GM18519 (cell line): ENCODE data around the gene B4GALNT4.

ENCODE experiments used
- ATAC-seq: cut with Tn5 transposase; IDR thresholded peaks from one replicate; pipeline ENCODE4 v1.9.1; 2021; ENCODE audit warnings: mild to moderate bottlenecking, moderate library complexity; ENCODE audit not compliant: unreplicated experiment, low FRiP score

Gene B4GALNT4

GRCh38 chr11:372809-373715 is 3.8 kb downstream of the B4GALNT4 start:
- no peak for ATAC-seq

- ATAC-seq = no peak
Observed at GRCh38 chr11:373716-374551, 4.6 kb downstream of the B4GALNT4 start.

- no peak for ATAC-seq
Observed at GRCh38 chr11:375065-376025, 6.0 kb downstream of the B4GALNT4 start.

- ATAC-seq = no peak
Observed at GRCh38 chr11:376531-377173, 7.4 kb downstream of the B4GALNT4 start.

- no peak for ATAC-seq
Observed at GRCh38 chr11:377174-377865, 8.0 kb downstream of the B4GALNT4 start.

- no peak for ATAC-seq
Observed at GRCh38 chr11:377883-378500, 8.7 kb downstream of the B4GALNT4 start.

- no peak for ATAC-seq
Observed at GRCh38 chr11:379205-380094, 10.2 kb downstream of the B4GALNT4 start.

- no peak for ATAC-seq
Observed at GRCh38 chr11:380095-380480, 10.8 kb downstream of the B4GALNT4 start.

GRCh38 chr11:380491-380890 is 11.2 kb downstream of the B4GALNT4 start:
- no peak for ATAC-seq

- ATAC-seq = no peak
Observed at GRCh38 chr11:380996-381395, 11.7 kb downstream of the B4GALNT4 start.

GRCh38 chr11:381501-382072 is 12.3 kb downstream of the B4GALNT4 start:
- no peak for ATAC-seq

GRCh38 chr11:382081-382629 is 12.9 kb downstream of the B4GALNT4 start:
- no peak for ATAC-seq

- no peak for ATAC-seq
Observed at GRCh38 chr11:383431-383830, 14.1 kb downstream of the B4GALNT4 start.

- no peak for ATAC-seq
Observed at GRCh38 chr11:384511-384910, 15.2 kb downstream of the B4GALNT4 start.

GRCh38 chr11:385594-386351 is 16.5 kb downstream of the B4GALNT4 start:
- ATAC-seq = no peak

GRCh38 chr11:386483-386882 is 17.2 kb downstream of the B4GALNT4 start:
- no peak for ATAC-seq
